HG03442 (cell line): ENCODE measurements around the gene CHEK1.

Experiments
- ATAC-seq: cut with Tn5 transposase; IDR thresholded peaks from one replicate; pipeline ENCODE4 v1.9.1; 2021; ENCODE audit warnings: mild to moderate bottlenecking, moderate library complexity; ENCODE audit not compliant: unreplicated experiment

Gene CHEK1

GRCh38 chr11:125625630-125626287 lies 796 bp downstream of the CHEK1 start:
- ATAC-seq: peak; percentile 89

DNA sequence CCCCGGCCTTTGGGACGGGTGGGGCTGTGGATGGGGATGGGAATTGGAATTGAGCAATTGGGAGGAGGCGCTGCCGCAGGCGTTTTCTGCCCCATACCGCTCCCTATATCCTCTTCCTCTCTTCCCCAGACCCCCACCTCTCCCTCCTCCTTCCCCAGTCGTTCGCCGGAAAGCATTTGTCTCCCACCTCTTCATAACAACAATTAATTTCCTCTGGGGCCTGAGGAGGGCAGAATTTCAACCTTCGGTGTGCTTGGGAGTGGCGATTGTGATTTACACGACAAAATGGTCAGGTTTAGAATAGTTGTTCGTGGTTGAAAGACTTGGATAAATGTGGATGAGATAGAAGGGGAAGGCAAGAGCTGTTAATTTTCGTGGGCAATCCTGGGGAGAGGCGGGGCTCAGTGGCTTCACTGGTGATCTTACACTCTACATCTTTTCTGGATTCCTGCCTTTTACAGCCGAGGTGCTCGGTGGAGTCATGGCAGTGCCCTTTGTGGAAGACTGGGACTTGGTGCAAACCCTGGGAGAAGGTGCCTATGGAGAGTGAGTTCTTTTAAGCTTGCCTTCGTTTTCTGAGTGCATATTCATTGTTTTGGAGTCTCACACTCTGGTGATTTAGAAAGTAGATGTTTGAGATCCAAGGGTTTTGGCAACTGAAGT lies 1.5 kb downstream of the CHEK1 start:
- ATAC-seq: peak; percentile 24

GRCh38 chr11:125627236-125627910 lies 2.4 kb downstream of the CHEK1 start:
- no peak for ATAC-seq

DNA sequence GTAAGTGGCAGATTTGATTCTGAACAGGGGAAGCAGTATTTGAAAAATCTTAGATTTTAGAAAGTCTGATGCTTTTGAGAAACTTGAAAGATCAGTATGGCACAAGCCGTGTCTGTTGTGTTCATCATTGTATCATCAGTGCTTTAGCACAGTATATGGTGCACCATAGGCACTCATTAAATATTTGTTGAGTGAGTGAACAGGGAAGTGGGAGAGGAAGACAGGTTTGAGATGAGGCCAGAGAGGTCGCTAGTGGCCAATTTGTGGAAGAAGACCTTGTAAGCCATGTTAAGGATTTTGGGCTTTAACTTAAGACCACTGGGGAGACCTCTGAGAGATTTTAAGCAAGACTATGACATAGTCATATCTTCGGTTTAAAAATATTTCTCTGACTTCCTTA lies 12.9 kb downstream of the CHEK1 start:
- no peak for ATAC-seq

DNA sequence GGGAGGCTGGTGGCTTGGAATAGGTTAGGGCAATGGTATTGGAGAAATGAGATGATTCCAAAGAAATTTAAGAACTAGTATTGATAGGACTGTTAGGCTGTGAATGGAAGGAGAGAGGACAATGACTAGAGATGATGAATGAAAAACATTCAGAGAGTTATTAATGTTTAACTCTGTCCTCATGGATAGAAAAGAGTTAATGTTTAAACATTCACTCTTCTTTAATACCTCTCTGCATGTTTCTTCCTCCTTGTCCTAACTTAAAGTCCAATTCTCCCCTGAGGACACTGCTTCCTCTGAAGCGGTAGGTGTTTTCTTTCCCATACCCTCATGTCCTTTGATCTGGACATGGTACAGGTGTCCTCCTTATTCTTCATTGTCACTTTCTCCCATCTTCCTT lies 13.4 kb downstream of the CHEK1 start:
- ATAC-seq: no peak

DNA sequence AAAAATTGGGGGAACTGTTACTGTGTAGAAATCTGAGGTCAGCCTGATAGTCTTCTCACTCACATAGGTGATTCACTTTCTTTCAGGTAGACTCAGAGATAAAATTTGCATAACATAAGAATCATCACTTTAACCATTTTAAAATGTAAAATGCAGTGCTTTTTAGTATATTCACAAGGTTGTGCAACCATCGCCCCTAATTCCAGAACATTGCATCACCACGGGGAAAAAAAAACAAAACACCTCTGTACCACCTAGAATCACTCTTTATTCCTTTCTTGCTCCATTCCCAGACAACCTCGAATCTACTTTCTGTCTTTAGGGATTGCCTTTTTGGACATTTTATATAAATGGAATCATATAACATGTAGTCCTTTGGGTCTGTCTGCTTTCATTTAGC lies 20.9 kb downstream of the CHEK1 start:
- no peak for ATAC-seq

- no peak for ATAC-seq
Measured at GRCh38 chr11:125649465-125650166, 24.7 kb downstream of the CHEK1 start.

DNA sequence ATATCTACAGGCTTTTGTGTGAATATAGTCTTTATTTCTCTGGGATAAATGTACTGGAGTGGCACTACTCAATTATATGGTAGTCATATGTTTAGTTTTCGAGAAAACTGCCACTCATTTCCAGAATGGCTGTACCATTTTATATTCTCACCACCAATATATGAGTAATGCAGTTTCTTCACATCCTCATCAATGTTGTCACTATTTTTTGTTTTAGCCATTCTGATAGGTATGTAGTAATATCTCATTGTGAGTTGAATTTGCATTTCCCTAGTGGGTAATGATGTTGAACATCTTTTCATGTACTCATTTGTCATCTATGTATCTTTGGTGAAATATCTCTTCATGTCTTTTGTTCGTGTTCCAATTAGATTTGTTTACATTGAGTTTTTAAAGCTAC lies 37.7 kb downstream of the CHEK1 start:
- ATAC-seq: no peak

GRCh38 chr11:125663910-125664309 lies 38.9 kb downstream of the CHEK1 start:
- no peak for ATAC-seq

DNA sequence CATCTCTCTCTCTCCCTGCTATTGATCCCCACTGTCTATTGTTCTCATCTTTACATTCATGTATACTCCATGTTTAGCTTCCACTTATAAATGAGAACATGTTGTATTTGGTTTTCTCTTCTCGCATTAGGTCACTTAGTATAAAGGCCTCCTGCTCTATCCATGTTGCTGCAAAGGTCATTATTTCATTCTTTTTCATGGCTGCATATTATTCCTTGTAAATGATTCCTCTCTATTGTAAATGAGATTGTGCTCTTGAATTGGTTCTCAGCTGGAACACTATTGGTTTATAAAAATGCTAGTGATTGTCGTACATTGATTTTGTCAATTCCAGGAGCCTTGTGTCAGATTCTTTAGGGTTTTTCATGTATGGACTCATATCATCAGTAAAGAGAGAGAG lies 42.2 kb downstream of the CHEK1 start:
- ATAC-seq: no peak

- no peak for ATAC-seq
Measured at GRCh38 chr11:125670172-125670571, 45.2 kb downstream of the CHEK1 start.

- no peak for ATAC-seq
Measured at GRCh38 chr11:125671561-125671960, 46.6 kb downstream of the CHEK1 start.

GRCh38 chr11:125674210-125674609 lies 49.2 kb downstream of the CHEK1 start:
- ATAC-seq: no peak

GRCh38 chr11:125675196-125675595 lies 50.2 kb downstream of the CHEK1 start:
- ATAC-seq: no peak

GRCh38 chr11:125679397-125679796 lies 54.4 kb downstream of the CHEK1 start:
- no peak for ATAC-seq

DNA sequence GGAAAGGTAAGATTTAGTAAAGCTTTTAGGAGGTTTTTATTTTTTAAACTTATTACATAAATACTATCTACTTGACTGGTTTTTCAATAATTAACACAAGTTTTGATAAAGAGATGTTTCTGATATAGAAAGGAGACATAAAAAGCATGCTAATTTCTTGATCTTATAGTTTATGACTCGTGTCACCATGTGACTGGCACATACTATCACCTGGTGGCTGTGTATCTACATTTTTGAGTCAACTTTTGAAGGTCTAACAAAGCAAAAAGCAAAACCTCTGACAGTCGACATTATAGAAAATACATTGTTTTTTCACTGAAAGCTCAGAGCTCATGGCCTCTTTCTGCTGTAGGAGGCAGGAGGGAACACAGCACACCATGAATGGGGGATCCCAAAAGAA lies 54.9 kb downstream of the CHEK1 start:
- no peak for ATAC-seq

DNA sequence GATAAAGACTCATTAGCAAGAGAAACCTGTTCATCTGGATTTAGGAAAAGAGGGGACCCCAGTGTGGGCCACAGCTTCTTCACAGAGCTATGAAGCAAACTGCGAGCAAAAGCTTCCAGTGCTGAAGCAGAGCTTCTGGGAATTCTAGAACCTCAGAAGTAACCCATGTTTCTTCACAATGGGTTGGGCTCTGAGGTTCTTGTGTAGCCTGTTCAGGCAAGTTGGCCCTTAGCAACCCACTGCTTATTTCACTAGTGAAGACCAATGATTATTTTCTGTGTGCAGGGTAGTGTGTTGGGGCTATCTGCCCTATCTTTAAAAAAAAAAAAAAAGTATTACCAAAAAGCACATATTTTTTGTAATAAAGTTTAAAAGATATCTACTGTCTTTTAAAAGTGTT lies 55.8 kb downstream of the CHEK1 start, which contains the start of gene ACRV1:
Gene ACRV1 (minus strand): TSS at position 101 of the 400 bp plus-strand sequence. CDS start 67 bp downstream, at position 34.
- ATAC-seq: no peak

- ATAC-seq: no peak
Measured at GRCh38 chr11:125685228-125685627, 60.3 kb downstream of the CHEK1 start.

DNA sequence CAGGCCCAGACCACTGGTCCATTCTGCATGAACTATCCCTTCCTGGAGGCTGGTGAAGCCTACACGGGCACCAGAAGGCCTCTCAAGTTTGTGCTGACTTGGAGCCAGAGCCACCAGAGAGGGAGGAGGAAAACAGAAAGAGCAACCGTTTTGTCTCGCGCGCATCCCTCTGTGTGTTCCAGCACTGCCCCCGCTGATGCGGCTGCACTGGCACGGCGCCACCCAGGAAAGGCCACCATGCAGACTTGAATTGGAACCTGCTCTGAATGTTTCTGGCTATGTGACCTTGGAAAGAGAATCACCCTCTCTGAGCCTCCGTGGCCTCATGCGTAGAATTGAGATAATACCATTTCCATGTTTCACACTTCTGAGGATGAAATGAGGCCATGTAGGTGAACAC lies 63.1 kb downstream of the CHEK1 start:
- ATAC-seq: no peak

DNA sequence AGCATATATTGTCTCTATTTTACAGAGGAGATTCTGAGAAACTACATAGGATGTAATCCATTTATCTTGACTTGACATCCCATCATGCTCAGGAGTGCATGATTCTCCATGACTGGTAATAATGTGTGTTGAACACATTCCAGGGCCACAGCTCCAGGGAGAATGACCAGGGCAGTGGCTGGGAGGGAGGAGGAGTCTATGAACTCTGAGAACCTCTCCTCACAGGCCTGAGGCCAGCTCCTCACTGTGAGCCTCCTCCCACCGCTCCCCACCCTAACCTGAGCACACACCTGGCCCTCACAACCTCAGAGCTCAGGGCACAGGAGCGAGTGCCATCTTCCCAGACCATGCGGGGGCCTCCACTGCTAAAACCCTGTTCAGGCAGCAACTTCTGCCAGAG lies 63.7 kb downstream of the CHEK1 start:
- no peak for ATAC-seq

DNA sequence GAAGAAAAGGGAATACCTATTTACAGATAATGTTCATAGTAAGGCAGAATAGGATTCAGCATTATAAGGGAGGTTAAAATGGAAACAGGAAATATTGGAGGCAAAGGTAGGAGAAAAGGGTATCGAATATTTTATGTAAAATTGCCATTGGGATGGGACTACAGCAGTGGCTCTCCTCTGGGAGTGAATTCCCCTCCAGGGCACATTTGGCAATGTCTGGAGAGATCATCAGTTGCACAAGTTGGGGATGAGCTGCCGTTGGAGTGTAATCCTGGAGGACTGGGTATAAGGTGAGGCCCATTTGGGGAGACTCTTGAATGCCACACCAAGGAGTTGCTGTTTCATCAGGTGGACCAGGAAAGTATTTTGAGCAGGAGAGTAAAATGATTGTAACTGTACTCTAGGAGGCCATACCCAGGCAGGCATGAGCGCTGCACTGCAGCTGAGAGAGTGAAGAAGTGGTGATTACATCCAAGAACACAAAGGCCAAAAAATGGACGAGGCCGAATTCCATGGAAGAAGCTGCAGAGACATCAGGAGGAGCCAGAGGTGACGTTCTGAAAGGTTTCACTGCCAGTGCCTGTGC lies 64.4 kb downstream of the CHEK1 start:
- no peak for ATAC-seq
